H1 (cell line): ENCODE data around the gene TUBGCP6. TPM values are rescaled to one million over a fixed set of nuclear protein-coding genes. Genes with fewer than 3 reads are reported as not detected.

ENCODE experiments used
- TBP ChIP-seq: IDR thresholded peaks from 2 replicates; pipeline ENCODE4 v1.6.1; 2011; ENCODE audit warnings: low read depth, low read length, improper control_type of control experiment
- TCF12 ChIP-seq: IDR thresholded peaks from 2 replicates; pipeline ENCODE4 v1.6.1; 2011; ENCODE audit warnings: low read depth, mild to moderate bottlenecking, low read length
- USF2 ChIP-seq: IDR thresholded peaks from 2 replicates; pipeline ENCODE4 v1.6.1; 2011; ENCODE audit warnings: low read length, improper control_type of control experiment
- polyA plus RNA-seq, 7 experiments: library from polyadenylated mRNA; depleted of rRNA in 3 of 7; stranded (reverse) in 5 of 7; unstranded in 2 of 7; fragments of >200 nt in 5 of 7; fragments of 200-250 nt in 2 of 7; gene quantifications; 1 replicate in 5 of 7; 2 replicates in 1 of 7; 4 replicates in 1 of 7; pipeline versions ENCODE4 v1.2.1 to v1.2.3, GENCODE V29; 2011 to 2013; ENCODE audit warnings: missing spikeins in 2 of 7, mixed read lengths in 2 of 7
- total RNA-seq: library from RNA; stranded (reverse); fragmentation: NEBNext Ultra II Directional; extraction: Animal tissue kit (Norgen Biotek cat#: 25700); gene quantifications from 2 replicates; pipeline ENCODE4 v1.2.1, GENCODE V29; 2021

TUBGCP6 gene
- total and polyA plus RNA-seq, 2 of the 8 experiments (the other 6 are each of a cell fraction or from before 2014, with no cell fraction given): 24.2 to 24.7 TPM

GRCh38 chr22:50264104-50264745 lies 19.4 kb upstream of the TUBGCP6 start (continued):
- TF ChIP-seq USF2: no peak
- no peak for TF ChIP-seq TCF12
- TF ChIP-seq TBP: no peak
- TF ChIP-seq, all 59 proteins: peak for 0
